ENCODE results near the gene ABO.
"Not testable (repeated sequence)": the region's sequence is repeated elsewhere in the genome, so short reads cannot be mapped to it uniquely, and the experiment has no call there.

Gene ABO

DNA sequence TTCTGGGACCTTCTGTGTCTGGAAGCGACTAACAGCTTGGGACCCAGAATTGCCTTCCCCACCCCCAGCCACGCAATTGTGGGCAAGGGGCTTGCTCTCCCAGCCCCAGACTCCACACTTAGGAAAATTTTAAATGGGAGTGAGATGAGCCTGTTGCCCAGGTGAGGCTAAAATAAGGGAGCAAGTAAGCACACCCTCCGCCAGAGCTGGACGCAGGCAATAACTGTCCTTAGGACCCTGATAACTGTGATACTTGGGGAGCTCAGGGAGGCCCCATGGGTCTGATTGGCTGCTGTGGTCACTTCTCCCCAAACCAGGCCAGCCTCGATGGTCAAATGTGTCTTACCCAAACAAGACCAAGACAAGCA, 13.3 kb downstream of the ABO start:
- DNase-seq: no peak

GRCh38 chr9:133261103-133261752, 13.8 kb downstream of the ABO start:
- no peak for DNase-seq

DNA sequence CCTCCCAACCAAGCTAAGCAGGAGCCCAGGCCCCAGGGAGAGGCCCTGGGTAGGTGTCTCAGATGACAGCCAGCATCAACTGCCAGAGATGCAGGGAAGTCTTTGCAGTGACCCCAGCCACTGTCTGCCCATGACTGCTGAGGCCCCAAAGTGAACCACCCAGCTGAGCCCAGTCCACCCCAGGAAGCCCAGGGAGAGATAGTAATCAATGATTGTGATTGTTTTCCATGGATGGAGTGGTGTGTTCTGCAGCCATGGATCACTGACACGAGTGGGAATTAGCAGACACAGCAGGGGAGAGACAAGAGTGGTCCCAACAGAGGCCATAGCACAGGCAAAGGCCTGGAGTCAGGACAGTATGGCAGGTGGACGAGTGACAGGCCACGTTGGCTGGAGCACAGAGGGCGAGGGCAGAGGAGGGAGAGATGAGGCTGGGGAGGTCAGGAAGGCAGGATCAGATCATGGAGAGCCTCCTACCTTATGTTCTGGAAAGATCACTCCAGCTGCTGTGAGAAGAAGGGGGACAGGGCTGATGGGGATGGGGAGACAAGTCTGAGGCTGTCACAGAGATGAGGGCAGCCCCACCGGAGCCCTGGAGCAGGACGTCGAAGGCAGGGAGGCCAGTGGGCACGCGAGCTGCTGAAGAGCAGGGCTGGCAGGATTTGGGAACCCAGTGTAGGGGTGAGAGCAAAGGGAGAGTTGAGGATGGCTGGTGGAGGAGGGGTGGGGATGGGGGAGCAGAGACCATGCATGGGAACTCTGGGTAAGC, 14.5 kb downstream of the ABO start:
- no peak for DNase-seq

DNA sequence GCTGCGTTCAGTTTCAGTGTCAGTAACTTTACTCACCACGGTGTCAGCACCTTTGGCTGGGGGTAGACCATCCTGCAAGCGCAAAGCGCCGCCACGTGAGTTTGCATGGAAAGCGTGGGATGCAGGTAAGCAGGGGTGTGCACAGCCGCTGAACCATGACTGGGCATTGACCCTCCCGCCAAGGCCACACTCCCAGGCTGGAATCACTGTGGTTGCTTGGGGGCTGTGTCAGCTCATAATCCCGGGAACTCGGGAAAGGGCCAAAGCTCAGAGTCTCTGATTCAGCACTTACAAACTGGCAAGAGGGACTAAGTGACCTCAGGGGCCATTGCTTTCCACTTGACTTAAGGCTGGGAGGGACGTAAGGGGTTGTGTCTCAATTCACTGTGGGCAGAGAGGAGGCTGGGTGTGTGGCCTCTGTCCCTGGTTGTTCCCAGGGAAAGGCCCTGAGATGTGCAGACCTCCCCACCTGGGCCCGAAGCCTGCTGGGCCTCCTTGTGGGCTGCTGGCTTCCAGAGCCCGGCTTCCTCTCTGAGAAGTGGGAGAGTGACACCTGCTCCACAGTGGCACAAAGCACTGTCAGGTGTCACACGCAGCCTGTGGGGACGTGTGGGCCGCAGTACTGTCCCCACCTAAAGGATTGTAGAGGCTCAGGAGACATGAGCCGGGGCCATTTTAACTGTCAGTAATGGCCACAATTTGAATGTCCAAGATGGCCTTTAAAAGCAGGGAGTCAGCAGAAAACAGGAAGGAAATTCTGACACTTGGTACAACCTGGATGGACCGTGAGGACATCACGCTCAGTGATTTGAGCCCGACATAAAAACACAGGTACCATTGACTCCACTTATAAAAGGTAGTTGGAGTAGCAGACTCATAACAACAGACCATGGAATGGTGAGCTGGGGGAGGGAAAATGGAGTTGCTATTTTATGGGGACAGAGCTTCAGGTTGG, 16.7 kb downstream of the ABO start:
- DNase-seq: no peak

- DNase-seq: no peak
These were observed 17.5 kb downstream of the ABO start for GRCh38 chr9:133257465-133257956.

DNA sequence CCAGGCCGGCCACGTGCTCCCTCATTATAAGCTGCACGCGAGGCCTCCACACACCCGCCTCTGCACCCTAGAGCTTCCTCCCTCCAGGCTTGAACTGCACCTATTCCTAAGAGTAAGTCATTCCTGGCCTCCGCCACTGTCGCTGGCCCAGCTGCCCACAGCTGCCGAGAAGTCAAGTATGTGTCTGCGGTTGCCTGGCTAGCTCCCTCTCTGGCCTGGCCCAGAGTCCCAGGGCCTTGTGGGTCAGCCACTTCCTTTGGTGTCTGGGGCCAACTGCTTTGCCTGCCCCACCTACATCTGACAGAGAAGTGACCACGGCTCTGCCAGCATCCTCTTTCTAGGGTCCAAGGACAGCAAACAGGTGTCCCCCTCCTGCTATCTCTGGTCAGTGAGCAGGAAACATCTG, 18.3 kb downstream of the ABO start:
- no peak for DNase-seq

DNA sequence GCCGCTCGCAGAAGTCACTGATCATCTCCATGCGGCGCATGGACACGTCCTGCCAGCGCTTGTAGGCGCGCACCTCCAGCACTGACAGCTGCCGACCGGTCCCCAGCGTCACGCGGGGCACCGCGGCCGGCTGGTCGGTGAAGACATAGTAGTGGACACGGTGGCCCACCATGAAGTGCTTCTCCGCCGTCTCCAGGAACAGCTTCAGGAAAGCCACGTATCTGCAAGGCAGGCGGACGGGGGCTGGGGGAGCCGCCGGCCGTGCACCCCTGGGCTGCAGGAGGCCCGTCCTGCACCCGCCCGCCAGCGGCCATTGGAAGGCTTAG, 18.9 kb downstream of the ABO start:
- no peak for DNase-seq

DNA sequence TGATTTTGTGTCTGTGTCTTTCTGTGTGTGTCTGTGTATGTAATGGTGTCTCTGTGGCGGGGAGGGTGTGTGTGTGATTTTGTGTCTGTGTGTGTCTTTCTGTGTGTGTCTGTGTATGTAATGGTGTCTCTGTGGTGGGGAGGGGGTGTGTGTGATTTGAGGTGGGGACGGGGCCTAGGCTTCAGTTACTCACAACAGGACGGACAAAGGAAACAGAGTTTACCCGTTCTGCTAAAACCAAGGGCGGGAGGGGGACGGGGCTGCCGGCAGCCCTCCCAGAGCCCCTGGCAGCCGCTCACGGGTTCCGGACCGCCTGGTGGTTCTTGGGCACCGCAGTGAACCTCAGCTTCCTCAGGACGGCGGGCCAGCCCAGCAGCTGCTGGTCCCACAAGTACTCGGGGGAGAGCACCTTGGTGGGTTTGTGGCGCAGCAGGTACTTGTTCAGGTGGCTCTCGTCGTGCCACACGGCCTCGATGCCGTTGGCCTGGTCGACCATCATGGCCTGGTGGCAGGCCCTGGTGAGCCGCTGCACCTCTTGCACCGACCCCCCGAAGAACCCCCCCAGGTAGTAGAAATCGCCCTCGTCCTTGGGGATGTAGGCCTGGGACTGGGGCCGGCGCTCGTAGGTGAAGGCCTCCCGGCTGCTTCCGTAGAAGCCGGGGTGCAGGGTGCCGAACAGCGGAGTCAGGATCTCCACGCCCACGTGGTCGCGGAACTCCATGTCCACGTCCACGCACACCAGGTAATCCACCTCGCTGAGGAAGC, 19.4 kb downstream of the ABO start:
- no peak for DNase-seq

DNA sequence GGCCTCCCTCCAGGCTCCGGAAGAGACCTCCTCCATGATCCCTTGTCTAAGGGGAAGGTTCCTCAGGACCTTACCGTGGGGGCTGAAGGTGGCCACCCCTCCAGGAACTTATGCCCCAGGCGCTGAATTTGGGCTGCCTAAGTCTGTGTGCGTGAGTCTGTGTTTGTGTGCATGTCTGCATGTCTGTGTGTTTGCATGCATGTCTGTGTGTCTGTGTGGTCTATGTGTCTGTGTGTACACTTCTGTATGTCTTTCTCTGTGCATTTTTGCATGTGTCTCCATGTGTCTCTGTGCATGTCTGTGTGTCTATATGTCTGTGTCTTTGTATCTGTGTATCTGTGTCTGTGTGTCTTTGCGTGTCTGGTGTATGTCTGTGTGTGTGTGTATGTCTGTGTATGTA, 20.5 kb downstream of the ABO start:
- no peak for DNase-seq

- DNase-seq: no peak
These were observed 21.7 kb downstream of the ABO start for GRCh38 chr9:133253268-133253667.

GRCh38 chr9:133252301-133253020, 22.5 kb downstream of the ABO start:
- no peak for DNase-seq

DNA sequence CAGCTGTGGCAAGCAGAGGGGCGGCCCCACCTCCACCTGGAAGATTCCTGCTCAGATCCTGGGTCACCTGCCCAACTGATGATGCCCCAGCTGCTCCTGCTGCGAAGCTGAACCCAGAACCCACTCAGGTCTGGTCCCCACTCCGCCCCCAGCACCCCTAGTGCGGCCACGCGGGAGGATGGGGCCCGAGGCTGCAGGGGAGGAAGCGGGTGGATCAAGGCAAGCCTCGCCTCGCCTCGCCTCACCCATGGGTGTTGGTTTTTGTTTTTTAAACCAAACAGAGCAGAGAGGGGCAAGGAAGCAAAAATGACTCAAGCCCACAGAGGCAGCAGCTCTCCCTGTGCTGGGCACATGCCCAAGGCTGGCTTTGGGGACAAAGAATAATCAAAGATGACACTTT, 23.2 kb downstream of the ABO start:
- no peak for DNase-seq

DNA sequence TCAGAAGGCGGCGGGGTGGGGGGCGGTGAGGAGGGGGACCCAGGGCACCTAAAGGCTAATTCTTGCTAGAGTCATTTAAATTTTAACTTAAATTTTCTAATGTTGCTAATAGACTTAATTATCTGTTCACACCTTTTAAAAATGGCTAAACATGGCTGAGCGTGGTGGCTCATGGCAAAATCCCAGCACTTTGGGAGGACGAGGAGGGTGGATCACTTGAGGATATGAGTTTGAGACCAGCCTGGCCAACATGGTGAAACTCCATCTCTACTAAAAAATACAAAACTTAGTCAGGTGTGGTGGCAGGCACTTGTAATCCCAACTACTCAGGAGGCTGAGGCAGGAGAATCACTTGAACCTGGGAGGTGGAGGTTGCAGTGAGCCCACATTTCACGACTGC, 23.8 kb downstream of the ABO start:
- not testable (repeated sequence) for DNase-seq

DNA sequence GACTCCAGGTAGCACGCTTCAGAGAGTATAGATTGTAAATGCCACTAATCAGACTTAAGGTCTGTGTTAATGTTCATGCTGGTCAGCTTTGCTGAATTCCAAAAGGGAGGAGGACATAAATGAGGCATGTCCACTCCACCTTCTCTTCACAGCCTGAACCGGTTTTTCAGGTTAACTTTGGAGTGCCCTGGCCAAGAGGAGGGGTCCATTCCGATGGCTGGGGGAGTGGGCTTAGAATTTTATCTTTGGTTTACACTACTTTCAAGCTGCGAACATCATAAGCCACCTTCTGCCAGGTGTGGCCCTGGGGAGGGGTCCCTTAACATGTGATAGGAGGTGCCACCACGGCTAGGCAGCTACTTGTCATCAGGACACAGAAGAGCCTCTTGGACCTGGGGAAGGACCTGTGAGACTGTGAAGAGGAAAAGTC, 24.2 kb downstream of the ABO start:
- no peak for DNase-seq

DNA sequence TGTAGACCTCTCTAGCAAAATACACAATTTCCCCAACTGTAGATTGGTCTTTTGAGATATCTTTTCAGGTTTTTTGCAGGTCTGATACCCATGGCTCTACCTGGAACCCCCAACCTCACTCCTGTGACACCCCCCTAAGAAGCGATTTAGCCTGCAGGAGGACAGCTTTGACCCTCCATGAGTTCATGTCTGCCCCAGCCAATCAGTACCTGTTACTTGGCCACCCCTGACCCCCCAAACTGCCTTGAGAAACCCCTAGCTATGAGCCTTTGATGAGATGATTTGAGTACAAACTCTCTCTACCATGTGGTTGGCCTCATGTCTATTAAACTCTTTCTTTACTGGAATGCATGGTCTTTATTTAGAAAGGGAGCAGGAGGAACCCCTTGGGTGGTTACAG, 25.7 kb downstream of the ABO start:
- DNase-seq: no peak

DNA sequence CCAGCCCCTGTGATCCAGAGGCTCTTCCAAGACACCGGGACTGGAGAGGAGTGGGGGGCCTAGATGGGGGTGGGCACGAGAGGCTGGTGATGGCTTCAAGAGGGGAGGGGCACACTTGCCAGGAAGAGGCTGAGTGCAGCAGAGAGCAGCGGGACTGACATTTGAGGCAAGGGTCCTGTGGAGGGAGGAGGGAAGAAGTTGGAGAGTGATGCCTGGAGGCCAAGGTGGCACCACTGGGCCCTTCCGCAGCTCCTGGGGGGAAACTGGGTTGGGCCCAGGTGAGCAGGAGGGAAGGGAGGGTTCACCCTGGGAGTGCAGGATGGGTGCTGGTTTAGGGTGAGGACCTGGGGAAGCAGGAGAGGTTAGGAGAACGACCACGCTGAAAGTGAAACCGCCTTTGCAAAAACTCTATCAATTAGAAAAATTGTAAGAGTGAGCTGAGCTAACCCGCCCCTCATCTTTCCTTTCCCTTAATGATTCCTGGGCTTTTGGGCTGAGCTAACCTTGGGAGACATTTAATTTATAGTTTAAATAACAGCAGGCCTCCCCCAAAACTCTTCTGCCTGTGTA, 26.2 kb downstream of the ABO start:
- DNase-seq: no peak

DNA sequence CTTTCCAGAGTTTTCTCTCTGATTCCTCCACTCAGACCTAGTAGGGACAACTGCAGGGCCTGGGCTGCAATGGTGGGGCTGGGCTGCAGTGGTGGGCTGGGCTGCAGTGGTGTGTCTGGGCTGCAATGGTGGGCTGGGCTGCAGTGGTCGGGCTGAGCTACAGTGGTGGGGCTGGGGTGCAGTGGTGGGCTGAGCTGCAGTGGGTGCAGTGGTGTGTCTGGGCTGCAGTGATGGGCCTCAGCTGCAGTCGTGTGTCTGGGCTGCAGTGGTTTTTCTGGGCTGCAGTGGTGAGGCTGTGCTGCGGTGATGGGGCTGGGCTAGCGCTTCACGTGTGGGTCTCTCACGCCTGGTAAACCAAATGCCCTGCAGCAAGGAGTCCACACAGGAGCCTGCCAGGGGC, 27.4 kb downstream of the ABO start:
- no peak for DNase-seq

- DNase-seq: no peak
These were observed 28.0 kb downstream of the ABO start for GRCh38 chr9:133246991-133247390.

DNA sequence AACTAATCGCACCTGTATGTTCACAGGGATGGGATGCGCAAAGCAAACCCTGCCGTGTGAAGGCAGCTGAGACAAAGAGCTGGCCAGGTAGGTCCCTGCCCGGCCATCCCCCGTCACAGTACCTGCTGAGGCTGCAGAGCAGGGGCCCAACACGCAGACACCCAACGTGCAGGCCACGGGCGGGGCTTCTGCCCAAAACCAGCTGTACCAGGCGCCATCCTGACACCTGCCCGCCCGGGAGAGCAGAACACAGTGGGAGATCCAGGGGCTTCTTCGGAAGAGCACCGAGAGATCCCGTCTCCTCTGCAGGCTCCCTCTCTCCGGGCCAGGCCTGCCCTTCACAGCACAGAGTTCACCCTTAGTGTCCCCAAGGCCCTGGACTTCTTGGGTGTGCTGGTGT, 28.4 kb downstream of the ABO start:
- no peak for DNase-seq

GRCh38 chr9:133242991-133243390, 32.0 kb downstream of the ABO start:
- no peak for DNase-seq

DNA sequence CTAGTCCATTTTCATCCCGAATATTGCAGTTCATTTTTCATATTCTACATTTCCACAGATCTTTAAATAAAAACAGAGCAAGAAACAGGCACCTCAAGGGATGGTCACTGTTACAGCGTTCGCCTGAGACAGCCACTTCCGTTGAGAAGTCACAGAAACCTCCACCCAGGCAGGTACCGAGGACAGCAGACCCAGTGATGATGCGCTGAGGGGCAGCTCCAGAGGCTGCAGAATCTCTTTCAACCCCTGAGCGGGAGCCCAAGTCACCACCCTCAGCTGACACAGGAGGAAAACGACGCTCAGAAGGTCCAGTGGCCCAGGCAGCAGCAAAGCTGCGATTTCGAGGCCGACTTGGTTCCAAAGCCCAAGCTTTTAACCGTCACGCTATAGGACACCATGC, 32.8 kb downstream of the ABO start:
- no peak for DNase-seq

All from NCI-H1092 (cell line).